ENCODE results near the gene HECTD1.

- TF ChIP-seq ZNF792 (tag by site-specific recombination; IDR thresholded peaks at IDR 0.05) (no peak), ELK4 (IDR thresholded peaks at IDR 0.05; ENCODE audit: borderline replicate concordance, low read depth, low read length) (no peak), ZBTB10 (tag by site-specific recombination; IDR thresholded peaks at IDR 0.05) (no peak), ZBTB11 (tag by site-specific recombination; conservative IDR thresholded peaks at IDR 0.05; ENCODE audit: low read depth) (no peak), ZNF274 (IDR thresholded peaks at IDR 0.05; ENCODE audit: low read length) (no peak), ZNF274 (tag by site-specific recombination; IDR thresholded peaks at IDR 0.05; ENCODE audit: borderline replicate concordance) (no peak), ZNF184 (tag by site-specific recombination; IDR thresholded peaks at IDR 0.05) (no peak), ZBTB1 (tag by site-specific recombination; IDR thresholded peaks at IDR 0.05) (no peak), CTCF (tag by site-specific recombination; IDR thresholded peaks at IDR 0.05) (no peak), ZBTB49 (tag by site-specific recombination; IDR thresholded peaks at IDR 0.05; ENCODE audit: low read depth) (no peak), ZNF830 (tag by site-specific recombination; IDR thresholded peaks at IDR 0.05; ENCODE audit: low read depth) (no peak)
These were observed 98.3 kb downstream of the HECTD1 start for GRCh38 chr14:31109257-31109656.
